Cardiac fibroblast (primary cell): ENCODE data around the gene GNB1.

ENCODE experiments used
- DNase-seq, 2 donors: peaks; one replicate each; pipeline versions ENCODE4 v3.0.0 to v3.0.0-alpha.2; 2010; ENCODE audit warnings: low read depth in 2 of 2
- H3K4me3 ChIP-seq, 2 donors: replicated peaks in 1 of 2; 1 replicate in 1 of 2; 2 replicates in 1 of 2; pipeline ENCODE4 v1.5.1; 2011; ENCODE audit warnings: low read depth in 2 of 2, low read length in 2 of 2, mild to moderate bottlenecking in 2 of 2, moderate library complexity in 1 of 2
- TF ChIP-seq, protein P1 (sequence below): IDR thresholded peaks from one replicate; pipeline ENCODE4 v1.5.1; 2011; ENCODE audit warnings: low read depth, mild to moderate bottlenecking, low read length, inconsistent platforms

Gene GNB1

GRCh38 chr1:1797731-1798341, 93.1 kb downstream of the GNB1 start:
- no peak overlapping the region for H3K4me3 ChIP-seq
- TF ChIP-seq, protein P1, sequence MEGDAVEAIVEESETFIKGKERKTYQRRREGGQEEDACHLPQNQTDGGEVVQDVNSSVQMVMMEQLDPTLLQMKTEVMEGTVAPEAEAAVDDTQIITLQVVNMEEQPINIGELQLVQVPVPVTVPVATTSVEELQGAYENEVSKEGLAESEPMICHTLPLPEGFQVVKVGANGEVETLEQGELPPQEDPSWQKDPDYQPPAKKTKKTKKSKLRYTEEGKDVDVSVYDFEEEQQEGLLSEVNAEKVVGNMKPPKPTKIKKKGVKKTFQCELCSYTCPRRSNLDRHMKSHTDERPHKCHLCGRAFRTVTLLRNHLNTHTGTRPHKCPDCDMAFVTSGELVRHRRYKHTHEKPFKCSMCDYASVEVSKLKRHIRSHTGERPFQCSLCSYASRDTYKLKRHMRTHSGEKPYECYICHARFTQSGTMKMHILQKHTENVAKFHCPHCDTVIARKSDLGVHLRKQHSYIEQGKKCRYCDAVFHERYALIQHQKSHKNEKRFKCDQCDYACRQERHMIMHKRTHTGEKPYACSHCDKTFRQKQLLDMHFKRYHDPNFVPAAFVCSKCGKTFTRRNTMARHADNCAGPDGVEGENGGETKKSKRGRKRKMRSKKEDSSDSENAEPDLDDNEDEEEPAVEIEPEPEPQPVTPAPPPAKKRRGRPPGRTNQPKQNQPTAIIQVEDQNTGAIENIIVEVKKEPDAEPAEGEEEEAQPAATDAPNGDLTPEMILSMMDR, result no peak
- no peak for DNase-seq

DNA sequence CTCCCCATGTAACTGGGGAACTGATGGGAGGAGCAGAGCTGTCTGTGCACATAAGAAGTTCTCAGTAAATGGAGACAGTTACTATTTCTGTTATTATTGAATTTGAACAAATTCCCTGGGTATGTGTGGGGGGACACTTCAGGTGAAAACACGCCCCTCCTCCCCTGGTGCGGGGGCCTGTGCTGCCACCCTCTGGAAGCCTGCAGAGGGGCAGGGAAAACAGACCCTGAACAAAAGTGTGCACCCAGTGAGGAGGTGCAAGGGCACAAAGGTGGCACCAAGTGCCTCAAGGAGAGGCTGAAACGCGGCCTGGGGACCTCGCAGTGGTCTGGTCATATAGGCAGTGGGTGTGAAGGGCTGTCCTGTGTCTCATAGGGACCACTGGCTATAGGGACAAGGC, 94.4 kb downstream of the GNB1 start:
- no peak for DNase-seq
- TF ChIP-seq, protein P1, result peak; percentile 34
- H3K4me3 ChIP-seq, result no peak overlapping the region

DNA sequence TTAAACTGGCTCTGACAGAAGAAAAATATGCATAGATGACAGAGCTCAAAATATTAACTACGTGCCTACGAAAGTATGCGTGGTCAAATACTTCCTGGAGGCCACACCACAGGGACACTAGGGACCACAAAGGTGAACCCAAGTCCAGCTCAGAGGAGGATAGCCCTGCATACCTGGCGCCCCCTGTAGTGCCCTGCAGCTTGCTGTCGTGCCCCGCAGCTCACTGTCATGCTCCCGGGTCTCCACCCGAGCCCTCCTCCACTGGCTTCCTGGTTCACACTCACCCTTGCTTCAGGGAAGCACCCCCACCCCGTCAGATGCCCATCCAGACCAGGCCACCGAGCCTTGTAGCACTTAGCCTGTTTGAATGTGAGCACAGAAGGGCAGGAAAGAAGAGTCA, 95.9 kb downstream of the GNB1 start:
- H3K4me3 ChIP-seq, result no peak overlapping the region
- TF ChIP-seq, protein P1, result no peak
- DNase-seq, result no peak

DNA sequence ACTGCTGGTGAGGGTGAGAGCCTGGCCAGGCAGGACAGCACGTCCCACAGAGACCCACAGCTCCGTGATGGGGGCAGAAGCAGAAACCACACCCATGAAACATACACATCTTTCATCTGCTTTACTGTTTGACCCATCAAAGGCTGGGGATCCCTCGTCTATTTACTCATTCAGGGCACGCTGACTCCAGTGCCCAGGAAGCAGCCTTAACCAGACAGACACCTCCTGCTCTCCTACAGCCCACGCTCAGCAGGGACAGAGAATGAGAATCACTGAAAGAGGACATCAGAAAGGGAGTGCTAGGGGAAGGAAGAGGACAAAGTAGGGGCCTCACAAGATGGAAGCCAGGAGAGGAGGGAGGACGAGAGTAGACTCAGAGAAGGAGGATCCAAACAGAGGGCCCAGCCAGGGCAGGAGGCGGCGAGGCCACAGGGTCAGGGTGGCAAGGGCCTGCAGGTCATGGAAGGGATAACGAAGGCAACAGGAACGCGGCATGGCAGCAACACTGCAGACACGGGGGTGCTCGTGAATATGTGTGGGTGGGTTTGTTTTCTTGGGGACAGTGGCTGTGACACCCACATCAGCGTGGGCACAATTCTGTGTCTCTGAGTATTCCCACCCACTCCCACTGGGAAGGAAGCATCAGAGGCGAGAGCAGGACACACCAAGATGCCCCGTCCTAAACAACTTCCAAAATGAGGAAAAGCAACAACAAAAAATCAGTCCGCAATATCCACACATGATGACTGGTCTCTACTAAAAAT, 97.2 kb downstream of the GNB1 start:
- H3K4me3 ChIP-seq, result no peak overlapping the region
- TF ChIP-seq, protein P1, result no peak
- no peak for DNase-seq

GRCh38 chr1:1788646-1789431, 102.0 kb downstream of the GNB1 start:
- no peak overlapping the region for H3K4me3 ChIP-seq
- TF ChIP-seq, protein P1, result peak; percentile 26
- peak; percentile 52 to 58 for DNase-seq

- H3K4me3 ChIP-seq, result no peak overlapping the region
- TF ChIP-seq, protein P1, result no peak
- DNase-seq, result peak in 1 of 2 donors; percentile 29
These were observed 102.8 kb downstream of the GNB1 start for GRCh38 chr1:1788136-1788535.
